WERI-Rb-1 (cell line): ENCODE data around the gene KRT72.

Source experiments
- DNase-seq: peaks from one replicate; pipeline ENCODE4 v3.0.0-alpha.2; 2020
- H3K27ac ChIP-seq: fragments of 250-450 bp; sonication (Bioruptor Pico); 2 replicates; pipeline ENCODE4 v1.5.1; 2020; ENCODE audit warnings: mild to moderate bottlenecking, moderate library complexity
- H3K27me3 ChIP-seq: fragments of 250-450 bp; sonication (Bioruptor Pico); 2 replicates; pipeline ENCODE4 v1.5.1; 2021; ENCODE audit warnings: mild to moderate bottlenecking, low read depth, moderate library complexity; ENCODE audit not compliant: insufficient read depth, severe bottlenecking
- H3K36me3 ChIP-seq: fragments of 250-450 bp; sonication (Bioruptor Pico); 2 replicates; pipeline ENCODE4 v1.5.1; 2020; ENCODE audit warnings: mild to moderate bottlenecking, moderate library complexity
- H3K4me3 ChIP-seq: 2 replicates; pipeline ENCODE4 v1.5.1; 2011; ENCODE audit warnings: low read depth, mild to moderate bottlenecking, control low read depth, low read length
- H3K9me3 ChIP-seq: fragments of 250-450 bp; sonication (Bioruptor Pico); 2 replicates; pipeline ENCODE4 v1.5.1; 2021; ENCODE audit warnings: mild to moderate bottlenecking, moderate library complexity; ENCODE audit not compliant: severe bottlenecking
- TF ChIP-seq, protein P1 (sequence below): IDR thresholded peaks from 2 replicates; pipeline ENCODE4 v1.5.1; 2011; ENCODE audit warnings: low read depth, mild to moderate bottlenecking, control low read depth, inconsistent platforms, low read length

The KRT72 gene

GRCh38 chr12:52608161-52608560 is 6.9 kb upstream of the KRT72 start:
- no peak for DNase-seq
- Histone ChIP-seq H3K27ac (no peak overlapping the region), H3K9me3 (no peaks in the 10 kb centered on the region), H3K4me3 (no peak overlapping the region), H3K27me3 (peaks cover 81% of the 10 kb centered on the region), H3K36me3 (no peaks in the 10 kb centered on the region)
- TF ChIP-seq, protein P1, sequence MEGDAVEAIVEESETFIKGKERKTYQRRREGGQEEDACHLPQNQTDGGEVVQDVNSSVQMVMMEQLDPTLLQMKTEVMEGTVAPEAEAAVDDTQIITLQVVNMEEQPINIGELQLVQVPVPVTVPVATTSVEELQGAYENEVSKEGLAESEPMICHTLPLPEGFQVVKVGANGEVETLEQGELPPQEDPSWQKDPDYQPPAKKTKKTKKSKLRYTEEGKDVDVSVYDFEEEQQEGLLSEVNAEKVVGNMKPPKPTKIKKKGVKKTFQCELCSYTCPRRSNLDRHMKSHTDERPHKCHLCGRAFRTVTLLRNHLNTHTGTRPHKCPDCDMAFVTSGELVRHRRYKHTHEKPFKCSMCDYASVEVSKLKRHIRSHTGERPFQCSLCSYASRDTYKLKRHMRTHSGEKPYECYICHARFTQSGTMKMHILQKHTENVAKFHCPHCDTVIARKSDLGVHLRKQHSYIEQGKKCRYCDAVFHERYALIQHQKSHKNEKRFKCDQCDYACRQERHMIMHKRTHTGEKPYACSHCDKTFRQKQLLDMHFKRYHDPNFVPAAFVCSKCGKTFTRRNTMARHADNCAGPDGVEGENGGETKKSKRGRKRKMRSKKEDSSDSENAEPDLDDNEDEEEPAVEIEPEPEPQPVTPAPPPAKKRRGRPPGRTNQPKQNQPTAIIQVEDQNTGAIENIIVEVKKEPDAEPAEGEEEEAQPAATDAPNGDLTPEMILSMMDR = no peak

- no peaks in the 10 kb centered on the region for H3K36me3 ChIP-seq
- H3K9me3 ChIP-seq = no peaks in the 10 kb centered on the region
- H3K4me3 ChIP-seq = no peak overlapping the region
- DNase-seq = no peak
- TF ChIP-seq, protein P1 = no peak
- peaks cover 83% of the 10 kb centered on the region for H3K27me3 ChIP-seq
- no peak overlapping the region for H3K27ac ChIP-seq
Measured at GRCh38 chr12:52607314-52607713, 6.1 kb upstream of the KRT72 start.

GRCh38 chr12:52606581-52607218 is 5.4 kb upstream of the KRT72 start:
- Histone ChIP-seq H3K4me3 (no peak overlapping the region), H3K27me3 (peaks cover 83% of the 10 kb centered on the region), H3K36me3 (no peaks in the 10 kb centered on the region), H3K9me3 (no peaks in the 10 kb centered on the region), H3K27ac (no peak overlapping the region)
- DNase-seq = no peak
- TF ChIP-seq, protein P1 = no peak

DNA sequence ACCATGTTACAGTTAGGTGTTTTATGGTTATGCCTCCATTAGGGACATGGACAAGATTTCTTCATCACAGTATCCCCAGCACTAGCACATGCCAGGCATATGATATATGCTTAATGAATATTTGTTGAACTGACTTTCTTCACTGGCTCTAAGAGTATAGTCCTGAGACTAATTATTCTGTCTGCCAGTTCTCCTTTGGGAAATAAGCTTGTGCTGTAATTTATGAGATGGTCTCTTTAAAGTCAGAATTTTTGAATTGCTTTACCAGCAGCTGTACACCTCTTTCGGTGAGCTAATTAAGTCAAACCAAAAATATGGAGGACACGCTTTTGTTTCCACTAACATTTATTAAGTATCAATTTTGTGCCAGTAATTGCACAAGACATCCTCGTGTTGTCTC is 4.8 kb upstream of the KRT72 start:
- H3K36me3 ChIP-seq = no peaks in the 10 kb centered on the region
- H3K4me3 ChIP-seq = no peak overlapping the region
- H3K27ac ChIP-seq = no peak overlapping the region
- no peaks in the 10 kb centered on the region for H3K9me3 ChIP-seq
- peaks cover 83% of the 10 kb centered on the region for H3K27me3 ChIP-seq
- no peak for DNase-seq
- TF ChIP-seq, protein P1 = no peak

GRCh38 chr12:52605542-52605941 is 4.3 kb upstream of the KRT72 start:
- Histone ChIP-seq H3K4me3 (no peak overlapping the region), H3K27me3 (peaks cover 84% of the 10 kb centered on the region), H3K9me3 (no peaks in the 10 kb centered on the region), H3K27ac (no peak overlapping the region), H3K36me3 (no peaks in the 10 kb centered on the region)
- DNase-seq = no peak
- TF ChIP-seq, protein P1 = no peak

- Histone ChIP-seq H3K36me3 (no peaks in the 10 kb centered on the region), H3K27ac (no peak overlapping the region), H3K4me3 (no peak overlapping the region), H3K27me3 (peaks cover 86% of the 10 kb centered on the region), H3K9me3 (no peaks in the 10 kb centered on the region)
- TF ChIP-seq, protein P1 = no peak
- DNase-seq = no peak
Measured at GRCh38 chr12:52604859-52605258, 3.6 kb upstream of the KRT72 start.
